Right kidney (tissue), 1 donor: ENCODE data around the gene POLDIP3.
"Not testable (repeated sequence)": the region's sequence is repeated elsewhere in the genome, so short reads cannot be mapped to it uniquely, and the experiment has no call there.

Experiments
- DNase-seq: peaks from one replicate; pipeline ENCODE4 v3.0.0-alpha.2; 2016

The POLDIP3 gene

GRCh38 chr22:42562279-42562678, 52.4 kb downstream of the POLDIP3 start:
- no peak for DNase-seq

DNA sequence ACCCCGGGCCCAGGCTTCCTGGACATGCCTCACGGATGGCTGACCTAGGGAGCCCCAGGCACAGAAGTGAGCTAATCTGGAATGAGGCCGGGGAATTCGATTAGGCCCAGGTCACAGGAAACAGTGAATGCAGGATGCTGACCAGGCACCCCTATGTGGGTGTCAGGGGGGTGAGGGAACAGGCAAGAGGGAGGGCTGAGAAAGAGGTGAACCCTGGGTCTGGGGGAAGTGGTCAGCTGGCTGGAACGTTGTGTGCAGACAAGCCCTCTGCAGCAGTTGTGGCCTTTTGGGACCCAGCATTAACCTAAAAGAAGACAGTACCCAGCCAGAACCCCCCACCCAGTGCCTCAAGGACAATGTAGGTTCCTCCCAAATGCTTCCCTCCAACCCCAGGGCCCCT, 52.8 kb downstream of the POLDIP3 start:
- DNase-seq = no peak

GRCh38 chr22:42560781-42561180, 53.9 kb downstream of the POLDIP3 start:
- no peak for DNase-seq

DNA sequence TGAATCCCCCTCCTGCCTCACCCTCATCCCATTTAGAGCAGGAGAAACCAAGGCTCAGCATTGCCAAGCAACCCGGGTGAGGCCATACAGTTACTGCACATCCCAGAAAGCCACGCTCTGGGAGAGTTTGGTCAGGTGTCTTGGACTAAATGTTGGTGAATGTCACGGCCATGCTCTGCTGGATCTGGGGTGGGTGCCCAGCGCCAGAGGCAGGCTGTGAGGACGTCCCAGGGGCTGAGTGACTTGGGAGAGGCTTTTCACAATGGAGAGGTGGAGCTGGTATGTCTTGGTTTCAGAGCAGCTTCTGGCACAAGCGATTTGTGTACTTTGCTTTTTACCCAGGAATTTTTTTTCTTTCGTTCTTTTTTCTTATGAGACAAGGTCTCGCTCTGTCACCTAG, 54.3 kb downstream of the POLDIP3 start:
- DNase-seq = no peak

DNA sequence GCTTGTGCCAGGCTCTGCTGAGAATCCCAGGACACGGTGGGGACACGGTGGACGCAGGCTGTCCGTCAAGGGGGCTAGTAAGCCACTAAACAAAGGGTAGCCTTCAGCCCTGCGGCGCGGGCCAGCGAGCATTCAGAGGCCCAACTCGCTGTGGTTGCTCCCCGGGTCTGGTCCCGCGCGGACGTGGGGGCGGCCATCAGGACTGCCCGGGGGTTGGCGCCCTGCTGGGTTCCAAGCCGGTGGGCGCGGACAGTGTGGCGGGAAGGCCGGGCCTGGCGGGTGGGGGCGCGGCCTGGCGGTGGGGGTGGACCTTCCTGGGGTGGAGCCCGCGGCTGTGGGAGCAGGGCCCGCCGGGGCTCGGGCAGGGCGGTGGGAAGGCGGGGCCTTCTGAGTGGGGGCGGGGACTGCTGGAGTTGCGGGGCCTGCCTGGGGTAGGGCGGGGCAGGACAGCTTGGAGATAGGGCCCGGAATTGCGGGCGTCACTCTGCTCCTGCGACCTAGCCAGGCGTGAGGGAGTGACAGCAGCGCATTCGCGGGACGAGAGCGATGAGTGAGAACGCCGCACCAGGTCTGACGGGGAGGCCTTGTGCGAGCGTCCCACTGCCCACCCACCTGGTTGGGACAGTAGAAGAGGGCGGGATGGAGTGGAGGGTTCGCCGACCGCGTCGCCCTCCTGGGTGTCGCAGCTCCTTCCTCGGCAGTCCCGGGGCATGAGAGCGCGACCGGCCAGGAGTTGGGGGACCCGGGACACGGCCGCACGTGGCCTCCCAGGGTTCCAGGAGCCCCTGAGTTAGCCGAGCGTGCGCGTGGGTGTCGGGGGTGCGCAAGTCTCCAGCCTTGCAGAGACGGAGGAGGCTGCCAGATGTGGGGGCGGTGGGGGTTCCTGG, 61.0 kb downstream of the POLDIP3 start, which contains the start of gene SERHL2:
Gene SERHL2 (plus strand): TSS at position 482 of the 887 bp plus-strand sequence. CDS start 65 bp downstream, at position 547.
- DNase-seq = peak; percentile 82

GRCh38 chr22:42552294-42552647, 62.4 kb downstream of the POLDIP3 start:
- not testable (repeated sequence) for DNase-seq

GRCh38 chr22:42549331-42550060, 65.2 kb downstream of the POLDIP3 start:
- DNase-seq = no peak

- no peak for DNase-seq
These were observed 65.9 kb downstream of the POLDIP3 start for GRCh38 chr22:42548597-42549330.

DNA sequence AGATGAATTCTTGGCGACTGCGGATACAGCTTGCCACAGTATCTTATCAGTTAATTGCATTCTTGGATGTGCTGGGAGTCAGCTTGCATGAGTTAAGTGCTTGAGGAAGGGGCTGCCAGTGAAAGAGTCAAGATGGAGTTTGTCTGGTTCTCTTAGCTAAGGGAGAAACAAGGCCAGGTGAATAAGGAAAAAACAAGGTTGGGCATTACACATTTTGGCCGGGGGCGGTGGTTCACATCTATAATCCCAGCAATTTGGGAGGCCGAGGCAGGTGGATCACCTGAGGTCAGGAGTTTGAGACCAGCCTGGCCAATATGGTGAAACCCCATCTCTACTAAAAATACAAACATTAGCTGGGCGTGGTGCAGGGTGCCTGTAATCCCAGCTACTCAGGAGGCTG, 66.6 kb downstream of the POLDIP3 start:
- DNase-seq = not testable (repeated sequence)

DNA sequence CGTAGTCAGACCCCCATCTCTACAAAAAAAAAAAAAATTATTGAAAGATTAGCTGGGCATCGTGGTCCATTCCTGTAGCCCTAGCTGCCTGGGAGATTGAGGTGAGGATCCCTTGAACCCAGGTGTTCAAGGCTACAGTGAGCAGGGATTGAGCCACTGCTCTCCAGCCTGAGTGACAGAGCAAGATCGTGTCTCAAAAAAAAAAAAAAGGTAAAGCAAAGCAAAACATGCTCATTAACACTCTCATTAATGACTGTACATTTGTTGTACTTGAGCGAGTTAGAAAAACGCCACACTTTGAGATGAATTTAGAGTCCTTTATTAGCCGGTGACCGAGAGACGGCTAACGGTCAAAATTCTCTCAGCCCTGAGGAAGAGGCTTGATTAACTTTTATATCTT, 67.1 kb downstream of the POLDIP3 start:
- no peak for DNase-seq

DNA sequence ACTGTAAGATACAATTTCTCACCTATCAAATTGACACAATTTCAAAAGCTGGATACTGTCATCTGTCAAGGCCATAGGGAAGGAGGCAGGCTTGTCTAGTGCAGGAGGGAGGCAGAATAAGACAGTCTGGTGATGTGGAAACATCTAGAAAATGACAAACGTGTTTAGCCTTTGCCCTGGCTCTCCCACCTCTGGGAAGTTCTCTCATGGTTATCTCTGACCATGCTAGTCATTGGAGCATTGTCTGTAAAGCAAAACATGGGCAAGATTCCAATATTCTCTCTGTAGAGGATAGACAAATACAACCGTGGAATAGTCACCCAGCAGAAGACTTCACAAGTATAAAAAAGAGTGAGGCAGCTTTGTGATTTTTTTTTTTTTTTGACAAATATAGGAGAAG, 70.0 kb downstream of the POLDIP3 start:
- no peak for DNase-seq

DNA sequence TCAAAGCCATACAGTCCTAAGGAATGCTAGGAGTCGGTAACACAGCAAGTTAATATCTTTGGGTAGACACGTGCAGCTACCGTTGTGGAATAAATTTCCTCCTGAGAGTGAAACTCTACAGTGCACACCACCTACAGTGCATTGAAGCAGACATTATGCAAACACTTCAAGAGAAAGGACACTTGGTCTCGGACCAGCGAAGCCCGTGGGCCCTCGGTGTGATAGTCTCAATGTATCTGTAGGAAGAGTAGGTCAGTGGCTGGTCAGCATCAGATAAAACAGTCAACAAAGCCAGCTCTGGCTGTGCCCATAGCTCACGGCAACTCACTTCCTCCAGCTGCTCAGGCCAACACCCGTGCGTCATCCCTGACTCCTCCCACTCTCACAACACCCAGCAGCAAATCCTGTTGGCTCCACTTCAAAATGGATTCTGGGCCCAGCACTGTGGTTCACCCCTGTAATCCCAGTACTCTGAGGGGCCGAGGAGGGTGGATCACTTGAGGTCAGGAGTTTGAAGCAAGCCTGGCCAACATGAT, 75.4 kb downstream of the POLDIP3 start:
- not testable (repeated sequence) for DNase-seq

- DNase-seq = not testable (repeated sequence)
These were observed 77.4 kb downstream of the POLDIP3 start for GRCh38 chr22:42537199-42537831.

DNA sequence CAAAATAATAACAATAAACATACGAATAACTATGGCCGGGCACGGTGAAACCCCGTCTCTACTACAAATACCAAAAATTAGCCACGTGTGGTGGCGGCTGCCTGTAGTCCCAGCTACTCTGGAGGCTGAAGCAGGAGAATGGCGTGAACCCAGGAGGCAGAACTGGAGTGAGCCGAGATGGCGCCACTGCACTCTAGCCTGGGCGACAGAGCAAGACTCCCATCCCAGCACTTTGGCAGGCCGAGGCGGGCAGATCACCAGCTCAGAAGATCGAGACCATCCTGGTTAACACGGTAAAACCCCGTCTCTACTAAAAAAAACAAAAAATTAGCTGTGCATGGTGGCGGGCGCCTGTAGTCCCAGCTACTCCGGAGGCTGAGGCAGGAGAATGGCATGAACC, 78.0 kb downstream of the POLDIP3 start:
- not testable (repeated sequence) for DNase-seq

DNA sequence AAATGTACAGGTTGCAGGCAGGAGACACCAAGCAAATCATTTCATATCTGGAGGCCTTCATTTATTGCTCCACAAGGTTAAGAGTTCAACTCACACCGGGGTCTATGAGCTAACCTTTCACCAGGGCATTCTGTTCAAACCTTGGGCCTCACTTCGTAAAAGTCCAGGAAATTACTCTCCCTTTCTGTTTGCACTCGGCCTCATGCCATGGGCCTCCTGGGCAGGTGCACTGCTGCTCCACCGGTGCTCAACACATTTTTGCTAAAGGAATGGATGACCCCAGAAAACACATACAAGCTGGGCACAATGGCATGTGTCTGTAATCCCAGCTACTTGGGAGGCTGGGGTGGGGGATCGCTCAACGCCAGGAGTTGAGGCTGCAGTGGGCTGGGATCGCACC, 78.5 kb downstream of the POLDIP3 start:
- no peak for DNase-seq

DNA sequence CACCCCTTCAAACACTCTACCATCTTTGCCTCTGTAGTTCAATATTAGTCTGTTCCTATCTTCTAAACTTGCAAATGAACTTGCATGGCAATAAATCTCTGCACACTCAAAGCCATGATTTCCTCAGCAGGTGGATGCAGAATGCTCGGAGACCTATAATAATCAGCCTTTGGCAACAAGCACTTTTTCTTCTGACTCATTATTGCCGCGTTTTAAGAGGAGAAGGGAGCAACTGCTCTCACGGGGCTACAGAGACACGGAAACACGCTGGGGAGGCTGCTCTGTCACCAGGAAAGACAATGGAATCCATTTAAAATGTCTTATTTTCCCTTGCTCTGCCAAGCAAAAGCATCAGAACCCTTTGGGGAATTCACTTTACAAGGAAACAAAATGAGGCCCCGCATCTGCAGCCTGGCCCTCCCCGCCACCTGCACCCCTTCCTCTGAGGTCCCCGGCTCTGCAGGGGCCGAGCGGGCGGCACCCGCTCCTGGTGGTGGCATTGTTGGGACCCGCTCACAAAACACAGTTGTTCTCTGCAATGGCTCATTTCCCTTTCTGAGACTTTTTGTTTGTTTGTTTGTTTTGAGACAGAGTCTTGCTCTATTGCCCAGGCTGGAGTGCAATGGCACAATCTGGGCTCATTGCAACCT, 79.5 kb downstream of the POLDIP3 start:
- not testable (repeated sequence) for DNase-seq
